HG03520 (cell line): ENCODE measurements around the gene INSRR.

Experiments
- ATAC-seq: cut with Tn5 transposase; IDR thresholded peaks from one replicate; pipeline ENCODE4 v1.9.1; 2021; ENCODE audit warnings: mild to moderate bottlenecking, moderate library complexity; ENCODE audit not compliant: unreplicated experiment

INSRR gene

DNA sequence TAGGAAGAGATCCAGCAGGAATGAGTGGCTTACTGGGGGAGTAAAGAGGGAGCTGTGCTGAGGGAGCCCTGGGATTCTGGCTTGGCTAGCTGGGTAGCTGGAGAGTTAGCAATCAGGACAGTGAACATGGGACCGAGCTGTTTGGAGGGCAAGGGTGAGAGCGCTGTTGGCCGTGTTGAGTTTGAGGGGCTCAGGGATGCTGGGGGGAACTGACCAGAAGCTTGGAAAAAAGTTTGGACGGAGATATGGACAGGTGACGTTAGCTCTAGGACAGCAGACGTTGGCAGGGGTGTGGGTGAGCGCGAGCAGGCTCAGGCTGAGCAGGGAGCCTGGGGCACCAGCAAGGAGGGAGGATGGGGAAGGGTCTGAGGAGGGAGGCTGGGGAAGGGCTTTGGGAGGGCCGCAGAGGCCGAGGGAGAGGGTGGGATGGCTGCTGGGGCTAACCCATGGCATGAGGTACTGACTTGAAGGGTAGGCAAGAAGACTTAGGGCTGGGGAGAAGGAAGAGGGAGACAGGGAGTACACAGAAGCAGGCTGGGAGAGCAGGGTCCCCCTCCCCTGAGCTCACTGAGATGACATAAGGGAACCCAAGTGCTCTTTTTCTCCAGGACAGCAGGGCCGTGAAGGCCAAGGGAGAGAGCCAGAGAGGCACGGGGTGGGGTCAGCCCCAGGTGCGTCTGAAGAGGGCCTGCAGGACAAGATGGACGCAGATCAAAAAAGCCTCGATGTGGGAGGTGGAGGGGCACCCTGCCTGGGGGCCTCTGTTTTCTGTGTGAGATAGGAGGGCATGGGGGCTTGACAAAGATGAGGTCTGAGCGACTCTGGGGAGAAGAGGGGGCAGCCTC lies 50.5 kb downstream of the INSRR start:
- ATAC-seq: no peak

DNA sequence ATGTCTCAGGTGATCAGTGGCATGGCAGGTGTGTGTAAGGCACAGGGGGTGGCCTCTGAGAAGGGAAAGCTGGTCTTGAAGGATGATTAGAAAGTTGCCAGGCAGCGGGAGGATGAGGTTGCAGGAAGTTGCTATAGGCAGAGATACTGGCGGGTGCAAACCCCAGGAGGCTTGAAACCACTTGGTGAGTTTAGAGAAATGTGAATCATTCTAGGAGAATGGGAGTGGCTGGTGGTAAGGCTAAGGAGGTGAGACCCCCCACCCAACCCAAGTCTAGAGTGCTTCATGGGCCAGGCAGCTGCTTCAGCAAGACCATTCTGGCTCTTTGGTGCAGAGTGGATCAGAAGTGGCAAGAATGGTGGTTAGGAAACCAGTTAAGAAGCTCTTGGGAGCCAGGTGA lies 51.3 kb downstream of the INSRR start:
- ATAC-seq: no peak

DNA sequence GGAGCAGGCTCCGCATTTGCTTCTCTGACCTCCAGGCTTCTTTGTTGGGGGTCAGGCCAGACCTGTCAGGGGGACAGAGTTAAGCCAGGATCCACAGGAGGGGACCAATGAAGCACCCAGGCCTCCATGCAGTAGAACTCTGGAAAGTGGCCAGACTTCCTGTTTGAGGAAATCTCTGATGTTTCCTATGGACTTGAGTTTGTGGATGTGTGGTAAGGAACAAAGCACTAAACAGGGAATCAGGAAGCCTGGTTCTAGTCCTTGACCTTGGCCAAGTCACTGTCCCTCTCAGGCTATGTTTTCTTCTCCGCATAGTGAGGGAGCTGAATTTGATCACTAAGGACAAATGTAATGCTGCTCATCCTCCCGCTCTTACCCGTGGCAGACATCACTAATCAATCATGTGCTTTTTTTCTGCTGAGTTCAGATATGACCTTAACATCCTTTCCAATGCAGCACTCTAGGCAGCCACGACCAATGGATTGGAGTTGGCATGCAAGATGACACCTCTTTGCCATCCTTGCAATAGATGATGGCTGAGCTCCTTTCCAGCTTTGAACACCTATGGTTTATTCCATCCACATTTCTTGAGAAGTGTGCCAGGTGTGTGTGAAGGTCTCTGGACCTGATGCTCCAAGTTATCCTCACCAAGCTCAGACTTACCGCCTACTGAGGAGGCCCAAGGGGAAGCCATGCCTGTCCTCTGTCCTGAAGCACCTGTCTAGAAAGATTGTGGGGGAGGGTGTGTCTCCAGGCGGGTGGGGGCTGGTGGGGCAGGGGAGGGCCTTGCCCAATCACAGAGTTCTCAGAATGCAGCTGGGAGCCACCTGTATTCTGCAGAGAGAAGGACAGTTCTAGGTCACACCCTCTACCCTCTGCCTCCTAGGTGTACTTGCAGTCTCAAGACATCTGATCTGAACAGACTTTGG lies 52.1 kb downstream of the INSRR start:
- no peak for ATAC-seq

DNA sequence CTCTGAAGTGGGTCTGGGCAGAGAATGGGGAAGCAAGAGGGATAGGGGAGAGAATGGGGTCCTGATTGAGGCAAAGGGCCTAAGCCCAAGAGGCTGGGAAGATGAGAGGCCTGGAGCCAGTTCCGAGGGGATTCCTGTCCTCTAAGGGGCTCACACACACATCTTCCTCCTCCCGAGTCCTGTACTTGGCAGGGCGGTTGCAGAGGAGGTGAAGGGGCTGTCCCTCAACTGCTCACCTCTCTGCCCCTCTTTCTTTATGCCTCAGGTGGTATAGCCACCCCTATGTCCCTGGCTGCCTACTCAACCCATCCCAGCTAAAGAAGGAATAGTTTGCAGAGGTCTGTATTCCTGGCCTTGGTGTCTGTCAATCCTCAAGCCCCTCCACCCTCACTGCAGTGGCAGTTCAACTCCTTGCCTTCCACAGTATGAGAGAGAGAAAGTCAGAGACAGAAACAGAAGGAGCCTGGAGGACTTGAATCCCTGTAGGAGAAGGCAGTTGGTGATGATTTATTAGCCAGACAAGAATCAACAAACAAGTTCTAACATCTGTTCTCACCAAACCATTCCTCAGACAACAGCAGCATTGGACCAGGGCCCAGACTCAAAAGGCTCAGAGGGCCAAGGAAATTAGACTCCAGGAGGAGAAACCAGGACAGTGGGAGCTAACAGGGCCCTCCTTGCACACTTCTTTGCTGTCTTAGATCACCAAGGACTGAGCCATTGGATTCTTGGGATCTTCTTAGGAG lies 53.0 kb downstream of the INSRR start:
- no peak for ATAC-seq

DNA sequence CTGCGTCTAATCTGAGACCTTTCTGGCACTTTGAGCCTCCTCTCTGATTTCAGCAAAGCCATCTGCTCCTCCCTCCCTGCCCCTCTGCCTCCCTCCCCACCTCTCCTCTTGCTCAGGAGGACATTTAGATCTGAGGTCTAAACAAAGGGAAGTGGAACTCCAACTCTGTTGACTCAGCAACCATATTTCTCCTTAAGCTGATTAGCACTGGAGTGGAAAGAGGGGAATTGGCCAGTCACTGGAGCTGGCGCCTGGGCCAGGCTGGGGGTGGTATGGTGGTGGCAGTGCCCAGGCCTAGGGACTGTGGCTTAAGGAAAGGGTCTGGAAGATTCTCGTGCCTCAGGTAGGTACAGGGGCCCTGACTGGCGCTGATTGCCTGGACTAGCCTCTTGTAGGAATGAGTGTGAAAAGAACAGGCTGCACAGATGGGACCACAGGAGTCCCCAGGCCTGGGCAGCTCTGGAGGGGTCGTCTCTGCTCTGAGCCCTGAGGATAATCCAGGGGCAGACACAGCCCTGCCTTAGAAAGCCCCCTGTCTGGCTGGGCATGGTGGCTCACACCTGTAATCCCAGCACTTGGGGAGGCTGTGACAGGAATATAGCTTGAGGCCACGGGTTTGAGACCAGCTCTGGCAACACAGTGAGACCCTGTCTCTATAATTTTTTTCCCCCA lies 54.2 kb downstream of the INSRR start:
- ATAC-seq: no peak

DNA sequence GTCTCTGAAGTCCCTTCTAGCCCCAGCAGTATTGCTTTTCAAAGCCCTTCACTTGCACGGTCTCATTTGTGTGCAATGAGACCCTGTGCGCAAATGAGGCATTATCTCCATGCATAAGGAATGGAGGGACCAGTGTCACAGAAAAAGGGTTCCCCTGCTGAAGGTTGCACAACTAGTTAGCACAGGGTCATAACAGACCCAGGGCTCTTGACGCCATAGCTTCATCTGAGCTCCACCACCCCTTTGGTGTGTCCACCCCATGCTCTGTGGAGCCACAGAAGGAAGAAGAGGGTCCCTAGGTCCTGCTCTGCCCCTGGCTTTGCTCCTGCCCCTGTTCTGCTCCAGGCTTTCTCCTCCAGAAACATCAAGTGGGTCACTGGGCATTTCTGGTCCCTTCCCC lies 54.9 kb downstream of the INSRR start:
- ATAC-seq: no peak

DNA sequence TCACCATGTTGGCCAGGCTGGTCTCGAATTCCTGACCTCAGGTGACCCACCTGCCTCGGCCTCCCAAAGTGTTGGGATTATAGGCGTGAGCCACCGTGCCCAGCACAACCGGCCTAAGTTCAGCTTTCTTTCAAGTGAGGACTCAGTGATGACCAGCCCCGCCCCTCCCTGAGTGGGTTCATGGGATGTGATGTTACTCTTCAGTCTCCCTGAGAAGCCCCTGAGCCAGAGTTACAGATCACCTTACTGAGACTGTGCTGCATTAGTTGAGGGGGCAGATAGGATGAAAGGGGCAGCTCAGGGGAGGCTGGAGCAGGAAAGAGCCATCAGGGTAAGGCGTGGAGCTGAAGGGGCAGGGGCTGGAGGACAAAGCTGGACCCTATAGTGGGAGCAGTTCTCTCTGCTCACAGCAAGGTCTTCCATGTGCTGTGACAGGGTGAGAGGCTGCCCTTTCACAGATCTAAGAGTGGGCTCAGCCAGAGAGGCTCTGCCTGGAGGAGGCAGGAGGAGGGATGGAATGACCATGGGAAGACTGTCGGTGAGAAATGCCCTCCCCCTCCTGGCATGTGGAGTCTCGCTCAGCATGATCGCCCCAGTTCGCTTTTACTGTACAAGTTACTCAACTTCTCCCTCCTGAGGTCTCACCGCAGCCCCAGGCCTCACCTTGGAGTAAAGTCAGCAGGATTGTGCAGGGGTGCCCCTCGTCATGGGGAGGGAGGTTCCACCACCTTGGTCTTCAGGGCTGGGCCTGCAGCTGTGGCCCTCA lies 55.6 kb downstream of the INSRR start:
- ATAC-seq: no peak

DNA sequence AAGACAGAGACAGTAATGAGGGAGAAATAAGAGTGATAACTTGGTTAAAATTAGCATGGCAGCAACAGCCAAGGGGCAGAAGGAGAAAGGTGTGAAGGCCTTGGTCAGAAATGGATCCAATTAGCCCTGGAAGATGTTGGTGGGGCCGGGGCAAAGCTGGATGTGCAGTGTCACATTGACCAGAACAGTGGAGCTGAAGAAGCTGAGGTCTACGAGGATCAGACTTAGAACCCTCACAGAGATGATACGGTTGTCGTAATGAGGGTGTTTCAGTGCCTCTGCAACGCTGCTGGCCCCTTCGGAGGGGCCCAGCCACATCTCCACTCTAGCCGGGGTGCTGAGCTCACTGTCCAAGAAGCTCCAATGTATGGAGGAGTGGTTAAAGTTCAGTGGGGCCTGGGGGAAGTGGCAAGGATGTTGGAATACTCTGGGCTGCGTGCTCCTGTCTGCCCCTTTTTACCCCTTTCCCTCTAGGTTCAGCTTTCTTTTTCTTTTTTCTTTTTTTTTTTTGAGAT lies 56.4 kb downstream of the INSRR start:
- no peak for ATAC-seq

DNA sequence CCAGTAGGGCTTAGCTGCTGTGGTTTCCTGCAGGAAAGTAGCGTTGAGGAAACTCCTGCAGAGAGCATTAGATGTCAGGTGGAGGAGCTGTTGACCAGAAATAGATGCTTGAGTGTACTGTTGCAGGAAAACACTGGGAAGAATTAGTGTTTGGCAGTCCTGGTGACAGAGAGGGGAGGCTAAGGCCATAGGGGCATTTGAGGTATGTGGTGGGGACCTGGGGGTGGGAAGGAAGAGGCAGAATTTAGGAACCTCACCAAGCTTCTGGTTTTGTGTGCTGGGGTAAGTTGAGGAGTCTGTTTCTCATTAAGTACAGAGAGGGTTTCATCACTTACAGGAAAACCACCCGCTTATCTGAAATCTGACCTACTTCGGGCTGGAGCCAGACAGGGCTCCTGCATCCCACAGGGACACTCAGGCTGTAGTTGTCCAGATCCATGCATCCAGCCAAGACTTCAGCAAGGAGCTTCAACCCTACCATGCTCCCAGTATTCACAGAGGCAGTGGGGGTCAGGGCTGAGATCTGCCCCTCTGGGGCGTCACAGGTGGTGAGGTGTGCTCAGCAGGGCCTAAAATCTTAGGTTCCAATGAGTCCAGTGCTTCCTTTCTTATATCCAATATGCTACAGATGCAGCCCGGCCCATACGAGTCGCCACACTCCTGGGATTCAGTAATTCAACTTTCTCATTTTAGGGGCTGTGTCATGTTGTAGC lies 57.4 kb downstream of the INSRR start:
- ATAC-seq: no peak

DNA sequence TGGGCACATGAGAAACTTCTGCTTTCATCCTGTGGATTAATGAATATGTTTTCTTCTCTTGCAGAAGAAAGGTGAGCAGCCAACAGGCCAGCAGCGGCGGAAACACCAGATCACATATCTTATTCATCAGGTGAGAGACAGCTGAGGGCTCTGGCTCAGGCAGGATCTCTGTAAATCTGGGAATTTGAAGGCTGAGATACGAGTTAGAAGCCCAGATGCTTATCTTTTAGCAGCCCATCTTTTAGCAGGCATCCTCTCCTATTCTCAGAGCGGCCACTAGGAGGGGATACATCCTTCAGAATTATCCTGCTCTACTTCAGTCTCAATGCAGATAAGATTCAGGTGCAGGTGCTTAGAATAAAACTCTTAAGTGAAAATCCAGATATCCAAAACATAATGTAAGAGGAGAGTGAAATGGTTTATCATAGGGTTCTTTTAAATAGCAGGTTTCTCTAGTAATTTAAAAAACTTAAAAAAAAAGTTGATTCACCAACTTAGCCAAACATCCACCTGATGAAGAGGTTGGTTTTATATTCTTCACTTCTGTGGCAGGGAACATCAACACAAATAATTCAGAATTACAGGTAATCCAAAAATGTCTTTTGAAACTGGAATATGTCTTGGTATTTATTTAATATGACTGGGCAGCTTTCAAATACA lies 61.6 kb downstream of the INSRR start:
- ATAC-seq: no peak

DNA sequence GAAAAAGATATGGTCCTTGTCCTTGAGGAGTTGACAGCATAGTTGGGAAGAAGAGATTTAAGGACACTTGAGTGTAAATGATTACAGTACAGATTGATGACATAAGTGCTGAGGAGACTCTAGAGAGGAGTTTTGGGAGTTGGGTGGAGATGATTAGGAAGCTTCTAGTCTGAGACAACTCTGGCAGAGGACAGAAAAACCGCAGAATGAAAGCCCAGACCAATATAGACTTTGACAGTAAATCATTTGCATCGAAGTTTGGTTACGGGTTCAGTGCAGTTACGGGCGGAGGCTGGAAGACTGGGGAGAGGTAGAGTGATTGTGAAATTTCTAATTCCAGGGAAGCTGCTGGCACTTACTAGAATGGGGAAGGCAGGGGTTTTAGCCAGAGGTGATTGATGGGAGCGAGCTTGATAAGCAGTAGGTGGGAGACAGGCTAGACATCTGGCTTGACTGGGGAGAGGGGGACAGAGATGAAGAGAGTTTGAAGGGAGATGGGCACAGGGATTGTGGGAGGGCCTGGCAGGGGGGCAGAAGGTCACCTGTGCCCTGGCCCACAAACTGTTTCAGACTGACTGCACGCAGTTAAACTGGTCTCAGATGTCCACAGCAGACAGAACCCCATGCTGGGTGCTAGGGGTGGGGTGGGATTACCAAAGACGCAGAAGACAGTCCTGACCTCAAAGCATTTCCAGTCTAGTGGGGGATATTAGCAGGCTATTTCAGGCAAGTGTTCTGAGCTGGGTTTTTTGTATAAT lies 62.4 kb downstream of the INSRR start:
- no peak for ATAC-seq

DNA sequence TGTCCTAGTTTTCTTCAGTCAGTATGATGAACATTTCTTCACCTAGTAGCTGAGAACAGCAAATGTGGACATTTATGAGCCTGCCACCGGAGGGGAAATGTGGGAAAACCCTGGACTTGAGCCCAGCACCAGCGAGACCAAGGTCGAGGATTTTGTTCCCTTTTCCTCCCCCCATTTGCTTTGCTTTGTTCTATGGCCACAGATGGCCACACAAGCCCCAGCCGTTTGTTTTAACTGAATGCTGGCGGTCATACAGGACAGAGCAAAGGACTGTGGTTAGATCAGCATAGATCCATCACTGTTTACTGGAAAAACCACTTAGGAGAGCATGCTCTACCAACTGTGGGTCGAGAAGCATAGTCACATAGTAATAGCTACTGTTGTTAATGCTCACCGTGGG lies 63.1 kb downstream of the INSRR start:
- no peak for ATAC-seq

DNA sequence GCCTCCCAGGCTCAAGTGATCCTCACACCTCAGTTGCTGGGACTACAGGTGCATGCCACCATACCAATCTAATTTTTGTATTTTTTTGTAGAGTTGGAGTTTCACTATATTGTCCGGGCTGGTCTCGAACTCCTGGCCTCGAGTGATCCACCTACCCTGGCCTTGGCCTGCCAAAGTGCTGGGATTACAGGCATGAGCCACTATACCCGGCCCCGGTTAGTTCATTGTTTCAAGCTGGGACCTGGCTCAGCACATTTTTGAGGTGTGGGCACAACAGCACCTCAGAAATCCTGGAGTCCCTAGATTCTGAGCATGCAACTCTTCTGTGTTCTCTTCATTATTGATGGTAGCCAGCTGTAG lies 63.6 kb downstream of the INSRR start:
- no peak for ATAC-seq

DNA sequence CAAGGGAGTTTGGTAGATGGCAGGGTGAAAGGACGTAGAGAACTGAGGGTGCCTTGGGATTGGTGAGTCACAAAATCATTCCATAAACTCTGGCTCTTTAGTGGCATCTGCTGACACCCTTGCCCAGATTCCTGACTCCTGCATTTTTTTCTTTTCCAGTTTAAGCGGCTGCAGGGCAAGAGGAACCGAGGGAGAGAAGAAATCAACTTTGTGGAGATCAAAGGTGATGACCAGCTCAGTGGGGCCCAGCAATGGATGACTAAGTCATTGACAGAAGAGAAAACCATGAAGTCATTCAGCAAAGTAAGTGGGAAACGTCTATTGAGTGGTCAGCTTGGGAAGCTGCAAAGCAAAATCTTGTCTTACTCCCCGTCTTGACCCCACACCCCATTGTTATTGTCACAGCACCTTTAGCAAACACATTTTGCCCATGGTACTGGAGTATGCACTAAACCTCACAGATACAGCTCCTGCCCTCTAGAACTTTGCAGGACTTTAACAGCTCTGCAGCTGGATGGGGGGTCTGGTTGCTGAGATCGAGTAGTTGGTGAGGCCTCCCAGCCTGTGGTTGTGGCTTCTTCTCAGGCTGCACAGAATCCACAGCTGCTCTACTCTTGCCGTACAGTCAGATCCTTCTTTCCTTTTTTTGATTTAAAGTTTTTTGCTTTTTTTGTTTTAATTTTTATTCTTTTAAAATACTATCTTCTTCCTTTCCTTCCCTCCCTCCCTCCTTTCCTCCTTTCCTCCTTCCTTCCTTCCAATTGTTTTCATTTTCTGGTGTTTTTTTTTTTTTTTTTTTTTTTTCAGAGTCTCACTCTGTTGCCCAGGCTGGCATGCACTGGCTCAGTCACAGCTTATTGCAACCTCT lies 64.2 kb downstream of the INSRR start:
- no peak for ATAC-seq
